T-cell (primary cell): ENCODE results near the gene SPDYE3. TPM values are rescaled to one million over a fixed set of nuclear protein-coding genes. Genes with fewer than 3 reads are reported as not detected.
A peak's percentile ranks its signal among the peaks of the same experiment; 100 is the strongest.
"Not testable (repeated sequence)": the region's sequence is repeated elsewhere in the genome, so short reads cannot be mapped to it uniquely, and the experiment has no call there.

Source experiments
- ATAC-seq, 4 experiments: fragments of 200-7000 bp in 3 of 4; fragments of 150-1000 bp in 1 of 4; cut with Tn5 transposase; replicated peaks in 1 of 4; 1 replicate in 3 of 4; 2 replicates in 1 of 4; pipeline ENCODE4 v1.10.0; 2021; ENCODE audit warnings: moderate library complexity in 3 of 4, mild to moderate bottlenecking in 2 of 4, moderate number of reproducible peaks in 1 of 4
- CTCF ChIA-PET, 2 donors: fragments of 300-600 bp; sonication (Branson Sonifier 250); formaldehyde crosslinking; loops; one replicate each; lab custom pipeline; 2022; ENCODE audit warnings: antibody characterized with exemption in 2 of 2; lab: Charles Lee
- POLR2A ChIA-PET, 2 donors: fragments of 300-600 bp; sonication (Branson Sonifier 250); formaldehyde crosslinking; loops; one replicate each; lab custom pipeline; 2022; ENCODE audit warnings: antibody characterized with exemption in 2 of 2; lab: Charles Lee
- DNase-seq, 35 experiments: peaks; one replicate each; pipeline versions ENCODE4 v3.0.0 to v3.0.0-alpha.2; 2013 to 2023
- H3K27ac ChIP-seq: one replicate; pipeline ENCODE4 v1.5.1; 2013; ENCODE audit warnings: low read length
- H3K27me3 ChIP-seq, 2 experiments: replicated peaks in 1 of 2; 1 replicate in 1 of 2; 2 replicates in 1 of 2; pipeline versions ENCODE4 v1.6.1 to v1.7.0; 2013; ENCODE audit warnings: low read length in 1 of 2, mixed read lengths in 1 of 2; ENCODE audit not compliant: control insufficient read depth in 2 of 2, insufficient read depth in 2 of 2; ENCODE audit errors: extremely low read depth in 1 of 2
- H3K36me3 ChIP-seq, 2 donors: 1 replicate in 1 of 2; 2 replicates in 1 of 2; pipeline versions ENCODE4 v1.6.1 to v1.7.0; 2013; ENCODE audit warnings: low read length in 1 of 2; ENCODE audit not compliant: control insufficient read depth in 2 of 2, insufficient read depth in 1 of 2; ENCODE audit errors: extremely low read depth in 1 of 2
- H3K4me1 ChIP-seq, 2 experiments: 1 replicate in 1 of 2; 2 replicates in 1 of 2; pipeline versions ENCODE4 v1.6.1 to v1.7.0; 2013; ENCODE audit warnings: low read length in 2 of 2, mixed read lengths in 1 of 2; ENCODE audit not compliant: insufficient read depth in 2 of 2, control insufficient read depth in 1 of 2; ENCODE audit errors: extremely low read depth in 1 of 2
- H3K4me3 ChIP-seq, 2 donors: 1 replicate in 1 of 2; 2 replicates in 1 of 2; pipeline versions ENCODE4 v1.5.1 to v1.7.0; 2013; ENCODE audit warnings: mild to moderate bottlenecking in 2 of 2, low read length in 1 of 2, moderate library complexity in 1 of 2; ENCODE audit not compliant: control insufficient read depth in 1 of 2; ENCODE audit errors: extremely low read depth in 1 of 2
- H3K9me3 ChIP-seq: 2 replicates; pipeline ENCODE4 v1.7.0; 2013
- H3K27ac Mint-ChIP-seq, 2 donors: one replicate each; pipeline ENCODE4 v1.8.0; 2020 to 2021; ENCODE audit warnings: mild to moderate bottlenecking in 2 of 2, mixed read lengths in 2 of 2
- H3K27me3 Mint-ChIP-seq, 2 donors: one replicate each; pipeline ENCODE4 v1.8.0; 2021 to 2022; ENCODE audit warnings: mixed read lengths in 2 of 2
- H3K36me3 Mint-ChIP-seq: one replicate; pipeline ENCODE4 v1.8.0; 2021; ENCODE audit warnings: mixed read lengths
- H3K4me1 Mint-ChIP-seq, 3 donors: one replicate each; pipeline ENCODE4 v1.8.0; 2020 to 2022; ENCODE audit warnings: mixed read lengths in 3 of 3, mild to moderate bottlenecking in 1 of 3
- H3K4me3 Mint-ChIP-seq, 3 donors: one replicate each; pipeline ENCODE4 v1.8.0; 2020 to 2022; ENCODE audit warnings: mild to moderate bottlenecking in 3 of 3, mixed read lengths in 3 of 3, moderate library complexity in 3 of 3
- H3K9me3 Mint-ChIP-seq, 3 donors: one replicate each; pipeline ENCODE4 v1.8.0; 2020 to 2022; ENCODE audit warnings: mixed read lengths in 3 of 3
- WGBS: methylation state at CpG from one replicate; pipeline ENCODE4 v1.1.5; 2013; ENCODE audit warnings: missing lambda C conversion rate; ENCODE audit not compliant: insufficient coverage; 5-methylcytosine and 5-hydroxymethylcytosine counted together
- total RNA-seq, 35 experiments: library from RNA in 6 of 35; stranded (reverse) in 6 of 35; fragments of 120-200 nt in 1 of 35; gene quantifications; one replicate each; pipeline versions ENCODE4 v1.2.1 to v1.2.4 and lab custom pipeline; 2013 to 2026

Gene SPDYE3
- total RNA-seq, 5 donors from 2014 or later (not counting 1 experiment from before 2014, with no cell fraction given), result not detected

GRCh38 chr7:100270941-100271593 lies 36.4 kb upstream of the SPDYE3 start:
- CTCF ChIA-PET, H3K9me3 ChIP-seq, ATAC-seq, H3K27ac ChIP-seq, H3K36me3 ChIP-seq, H3K9me3 Mint-ChIP-seq, H3K27me3 ChIP-seq, H3K36me3 Mint-ChIP-seq, H3K27me3 Mint-ChIP-seq: not testable (repeated sequence)
- Mint-ChIP-seq H3K4me3 (peak overlapping the region; percentile 76 to 84 (median 77)), H3K4me1 (peaks cover 16 to 19% (median 16%) of the 10 kb centered on the region in 3 donors), H3K27ac (peak overlapping the region; percentile 6 to 76)
- POLR2A ChIA-PET, result interaction anchor here in 1 of 2 donors (0.5 to 1.2 kb wide), 2 partner anchors 73 to 157 kb away, joined by 3 to 5 read pairs; no protein-coding TSS in a partner anchor
- H3K4me1 ChIP-seq, result peaks cover 0 to 15% of the 10 kb centered on the region in 2 experiments
- H3K4me3 ChIP-seq, result peak overlapping the region in 1 of 2 donors; percentile 27
- 50% methylated on average over 1 of the region's 29 CpGs for WGBS
- peak in 2 of 35 experiments; percentile 1 to 9 for DNase-seq

- peaks cover 15 to 19% (median 15%) of the 10 kb centered on the region in 3 donors for H3K4me1 Mint-ChIP-seq
- CTCF ChIA-PET, result interaction anchor here in 1 of 2 donors (0.6 to 1.0 kb wide), 2 partner anchors 16 to 54 kb away, joined by 3 read pairs; no protein-coding TSS in a partner anchor
- Histone ChIP-seq H3K9me3 (no peaks in the 10 kb centered on the region), H3K4me1 (peaks cover 0 to 15% of the 10 kb centered on the region in 2 experiments), H3K4me3 (peak overlapping the region; percentile 29 to 51), H3K27ac (peak overlapping the region; percentile 41), H3K27me3 (no peaks in the 10 kb centered on the region), H3K36me3 (no peaks in the 10 kb centered on the region)
- under 1% methylated on average over 86 of the region's 101 CpGs for WGBS
- no peaks in the 10 kb centered on the region for H3K9me3 Mint-ChIP-seq
- POLR2A ChIA-PET, result interaction anchor here (0.5 to 1.2 kb wide), 3 partner anchors 72 to 208 kb away, joined by 3 to 6 read pairs (median 5); no protein-coding TSS in a partner anchor
- peak; percentile 94 to 96 (median 95) for ATAC-seq
- DNase-seq, result peak; percentile 95 to 99 (median 98)
- H3K27ac Mint-ChIP-seq, result peak overlapping the region in 1 of 2 donors; percentile 61
- H3K36me3 Mint-ChIP-seq, result peaks cover 2% of the 10 kb centered on the region
- peak overlapping the region; percentile 68 to 80 (median 77) for H3K4me3 Mint-ChIP-seq
- H3K27me3 Mint-ChIP-seq, result no peaks in the 10 kb centered on the region
Measured at GRCh38 chr7:100271716-100272537, 35.6 kb upstream of the SPDYE3 start.

GRCh38 chr7:100272538-100272902 lies 35.0 kb upstream of the SPDYE3 start:
- H3K9me3 ChIP-seq, H3K9me3 Mint-ChIP-seq, H3K36me3 Mint-ChIP-seq, H3K27me3 Mint-ChIP-seq, ATAC-seq, H3K27me3 ChIP-seq, H3K36me3 ChIP-seq: not testable (repeated sequence)
- ChIA-PET CTCF (interaction anchor here in 1 of 2 donors (1.0 kb wide), 1 partner anchor 54 kb away, joined by 3 read pairs; no protein-coding TSS in a partner anchor), POLR2A (interaction anchor here (0.5 to 1.2 kb wide), 2 partner anchors 155 to 208 kb away, joined by 3 to 6 read pairs; no protein-coding TSS in a partner anchor)
- Mint-ChIP-seq H3K27ac (peak overlapping the region in 1 of 2 donors; percentile 69), H3K4me1 (peaks cover 13 to 19% (median 14%) of the 10 kb centered on the region in 3 donors), H3K4me3 (peak overlapping the region; percentile 68 to 77 (median 74))
- Histone ChIP-seq H3K4me3 (peak overlapping the region in 1 of 2 donors; percentile 51), H3K27ac (peak overlapping the region; percentile 41), H3K4me1 (peaks cover 0 to 15% of the 10 kb centered on the region in 2 experiments)
- DNase-seq, result peak in 1 of 35 experiments; percentile 4
- 20% methylated on average over 5 of the region's 11 CpGs for WGBS

- no peak overlapping the region for H3K4me3 ChIP-seq
- H3K27ac ChIP-seq, result no peak overlapping the region
- no peak overlapping the region for H3K4me3 Mint-ChIP-seq
- POLR2A ChIA-PET, result interaction anchor here in 1 of 2 donors (0.7 kb wide), 1 partner anchor 528 kb away, joined by 3 read pairs; no protein-coding TSS in a partner anchor
- CTCF ChIA-PET, result interaction anchor here (0.6 kb wide), 2 partner anchors 85 to 273 kb away, joined by 4 to 5 read pairs; no protein-coding TSS in a partner anchor
- H3K9me3 ChIP-seq, result no peaks in the 10 kb centered on the region
- H3K27me3 Mint-ChIP-seq, result no peaks in the 10 kb centered on the region
- no peak for DNase-seq
- H3K4me1 Mint-ChIP-seq, result peaks cover 10 to 13% (median 13%) of the 10 kb centered on the region in 3 donors
- peaks cover 3% of the 10 kb centered on the region for H3K36me3 Mint-ChIP-seq
- no peaks in the 10 kb centered on the region for H3K9me3 Mint-ChIP-seq
- no peaks in the 10 kb centered on the region for H3K36me3 ChIP-seq
- H3K27me3 ChIP-seq, result no peaks in the 10 kb centered on the region
- H3K4me1 ChIP-seq, result peaks cover 0 to 15% of the 10 kb centered on the region in 2 experiments
- no peak for ATAC-seq
- WGBS, result no CpG with 5 or more reads among the region's 1 CpG
- H3K27ac Mint-ChIP-seq, result peak overlapping the region in 1 of 2 donors; percentile 19
Measured at GRCh38 chr7:100275120-100275519, 32.4 kb upstream of the SPDYE3 start.

- H3K27ac ChIP-seq, H3K9me3 Mint-ChIP-seq, H3K4me3 ChIP-seq, POLR2A ChIA-PET, H3K27me3 Mint-ChIP-seq, H3K27me3 ChIP-seq, H3K4me1 ChIP-seq, H3K4me3 Mint-ChIP-seq, H3K36me3 Mint-ChIP-seq, H3K27ac Mint-ChIP-seq, H3K9me3 ChIP-seq, CTCF ChIA-PET, DNase-seq, H3K4me1 Mint-ChIP-seq, H3K36me3 ChIP-seq, ATAC-seq: not testable (repeated sequence)
- WGBS, result 100% methylated on average over 2 of the region's 6 CpGs
Measured at GRCh38 chr7:100276126-100276525, 31.4 kb upstream of the SPDYE3 start.

- POLR2A ChIA-PET, result not testable (repeated sequence)
Measured at GRCh38 chr7:100282069-100282608, 25.4 kb upstream of the SPDYE3 start.

More at GRCh38 chr7:100282069-100282608, 25.4 kb upstream of the SPDYE3 start:
- ATAC-seq, H3K27me3 Mint-ChIP-seq, H3K4me1 ChIP-seq, CTCF ChIA-PET, H3K4me3 Mint-ChIP-seq, H3K4me3 ChIP-seq, H3K9me3 Mint-ChIP-seq, H3K4me1 Mint-ChIP-seq, H3K9me3 ChIP-seq, H3K27me3 ChIP-seq, H3K36me3 Mint-ChIP-seq, H3K27ac Mint-ChIP-seq, H3K27ac ChIP-seq, DNase-seq, H3K36me3 ChIP-seq: not testable (repeated sequence)
- no CpG with 5 or more reads among the region's 3 CpGs for WGBS
